Nephron (organoid): ENCODE results near the gene PLEKHA1.

Source experiments
- H3K27ac Mint-ChIP-seq, 3 experiments: 2 replicates each; pipeline ENCODE4 v1.8.0; 2020; ENCODE audit warnings: mixed read lengths in 3 of 3, mild to moderate bottlenecking in 2 of 3, moderate library complexity in 1 of 3
- H3K27me3 Mint-ChIP-seq: 2 replicates; pipeline ENCODE4 v1.8.0; 2021; ENCODE audit warnings: low read depth, mild to moderate bottlenecking, moderate library complexity, mixed read lengths
- H3K36me3 Mint-ChIP-seq: 2 replicates; pipeline ENCODE4 v1.8.0; 2020; ENCODE audit warnings: low read depth, mixed read lengths
- H3K4me1 Mint-ChIP-seq: 2 replicates; pipeline ENCODE4 v1.8.0; 2020; ENCODE audit warnings: mixed read lengths
- H3K4me3 Mint-ChIP-seq, 3 experiments: 2 replicates each; pipeline ENCODE4 v1.8.0; 2020; ENCODE audit warnings: mild to moderate bottlenecking in 3 of 3, mixed read lengths in 3 of 3, moderate library complexity in 2 of 3
- H3K9me3 Mint-ChIP-seq: 2 replicates; pipeline ENCODE4 v1.8.0; 2020; ENCODE audit warnings: mixed read lengths
- CTCF ChIP-seq, 3 experiments: fragments of 200-600 bp; sonication (generic); IDR thresholded peaks; one replicate each; pipeline ENCODE4 v1.5.0; 2021; ENCODE audit warnings: antibody characterized with exemption in 3 of 3; ENCODE audit not compliant: unreplicated experiment in 3 of 3

PLEKHA1 gene

DNA sequence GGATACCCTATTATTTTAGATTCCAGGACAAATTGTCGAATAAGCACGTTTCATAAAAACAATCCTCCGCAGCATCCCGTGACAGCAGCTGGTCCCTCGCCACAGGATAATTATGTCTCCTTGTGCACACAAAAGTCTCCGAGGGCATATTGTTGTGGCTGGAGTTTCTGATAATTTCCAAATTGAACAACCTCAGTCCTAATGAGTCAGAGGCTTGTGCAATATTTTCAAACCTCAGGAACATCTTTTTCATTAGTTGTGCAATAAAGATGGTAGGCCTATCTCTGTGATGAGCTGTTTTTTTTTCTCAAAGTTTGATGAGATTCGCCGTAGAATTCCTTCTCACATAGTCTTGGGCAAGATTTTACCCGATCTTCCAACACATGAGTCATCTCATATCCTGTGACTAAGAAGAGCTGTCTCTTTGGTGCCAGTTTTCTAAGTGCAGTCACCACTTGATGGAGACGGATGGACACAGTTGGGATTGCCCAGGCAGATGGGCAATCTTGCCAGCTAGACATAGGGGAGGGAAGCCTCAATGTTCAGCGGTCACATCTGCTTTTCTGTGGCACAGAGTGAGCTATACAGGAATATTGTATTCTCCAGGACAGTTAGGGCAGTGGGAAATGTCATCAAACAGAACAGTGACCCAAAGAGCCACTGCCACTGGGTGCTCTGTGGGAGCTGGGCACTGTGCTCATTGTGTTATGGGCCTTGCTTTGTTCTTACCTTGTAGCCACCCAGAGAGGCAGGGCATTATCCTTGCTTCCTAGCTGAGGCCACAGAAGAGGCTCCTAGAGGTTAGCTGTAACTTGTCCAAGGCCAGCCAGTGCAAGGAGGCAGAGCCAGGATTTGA lies 94.6 kb downstream of the PLEKHA1 start:
- Mint-ChIP-seq H3K27ac (no peak overlapping the region), H3K4me1 (peaks cover 22% of the 10 kb centered on the region), H3K36me3 (no peaks in the 10 kb centered on the region), H3K9me3 (no peaks in the 10 kb centered on the region), H3K27me3 (peaks cover 53% of the 10 kb centered on the region), H3K4me3 (no peak overlapping the region)
- TF ChIP-seq CTCF (IDR thresholded peaks at IDR 0.05; ENCODE audit: unreplicated experiment in 3 of 3), result no peak

GRCh38 chr10:122469848-122470247 lies 95.3 kb downstream of the PLEKHA1 start:
- Mint-ChIP-seq H3K27ac (no peak overlapping the region), H3K4me1 (peaks cover 28% of the 10 kb centered on the region), H3K4me3 (no peak overlapping the region), H3K27me3 (peaks cover 46% of the 10 kb centered on the region), H3K36me3 (no peaks in the 10 kb centered on the region), H3K9me3 (no peaks in the 10 kb centered on the region)
- TF ChIP-seq CTCF (IDR thresholded peaks at IDR 0.05; ENCODE audit: unreplicated experiment in 3 of 3), result no peak

GRCh38 chr10:122471531-122472177 lies 97.1 kb downstream of the PLEKHA1 start:
- Mint-ChIP-seq H3K27ac (no peak overlapping the region), H3K4me3 (no peak overlapping the region), H3K4me1 (peaks cover 39% of the 10 kb centered on the region), H3K36me3 (no peaks in the 10 kb centered on the region), H3K9me3 (no peaks in the 10 kb centered on the region), H3K27me3 (peaks cover 35% of the 10 kb centered on the region)
- no peak for TF ChIP-seq CTCF (IDR thresholded peaks at IDR 0.05; ENCODE audit: unreplicated experiment in 3 of 3)

DNA sequence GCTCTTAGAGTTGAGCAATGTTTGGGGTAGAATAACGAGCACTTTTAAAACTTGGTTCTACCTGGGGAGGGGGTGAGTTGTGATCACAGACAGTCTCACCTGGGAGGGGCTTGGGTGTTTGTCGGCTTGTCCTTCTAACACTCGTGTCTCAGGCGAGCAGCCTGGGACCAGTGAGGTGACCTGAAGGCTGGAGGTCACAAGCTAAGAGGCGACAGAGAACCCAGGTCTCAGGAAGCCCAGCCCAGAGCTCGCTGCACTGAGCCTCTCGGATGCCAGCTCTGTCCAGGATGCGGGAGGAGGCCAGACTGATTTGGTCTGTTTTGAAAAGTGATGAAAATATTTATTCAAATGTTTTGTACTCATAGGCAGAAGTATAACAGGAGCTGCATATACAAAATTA lies 98.6 kb downstream of the PLEKHA1 start:
- Mint-ChIP-seq H3K4me3 (no peak overlapping the region), H3K27ac (peak overlapping the region in 1 of 3 experiments; percentile 88), H3K36me3 (no peaks in the 10 kb centered on the region), H3K27me3 (peaks cover 23% of the 10 kb centered on the region), H3K4me1 (peaks cover 49% of the 10 kb centered on the region), H3K9me3 (no peaks in the 10 kb centered on the region)
- TF ChIP-seq CTCF (IDR thresholded peaks at IDR 0.05; ENCODE audit: unreplicated experiment in 3 of 3), result no peak

DNA sequence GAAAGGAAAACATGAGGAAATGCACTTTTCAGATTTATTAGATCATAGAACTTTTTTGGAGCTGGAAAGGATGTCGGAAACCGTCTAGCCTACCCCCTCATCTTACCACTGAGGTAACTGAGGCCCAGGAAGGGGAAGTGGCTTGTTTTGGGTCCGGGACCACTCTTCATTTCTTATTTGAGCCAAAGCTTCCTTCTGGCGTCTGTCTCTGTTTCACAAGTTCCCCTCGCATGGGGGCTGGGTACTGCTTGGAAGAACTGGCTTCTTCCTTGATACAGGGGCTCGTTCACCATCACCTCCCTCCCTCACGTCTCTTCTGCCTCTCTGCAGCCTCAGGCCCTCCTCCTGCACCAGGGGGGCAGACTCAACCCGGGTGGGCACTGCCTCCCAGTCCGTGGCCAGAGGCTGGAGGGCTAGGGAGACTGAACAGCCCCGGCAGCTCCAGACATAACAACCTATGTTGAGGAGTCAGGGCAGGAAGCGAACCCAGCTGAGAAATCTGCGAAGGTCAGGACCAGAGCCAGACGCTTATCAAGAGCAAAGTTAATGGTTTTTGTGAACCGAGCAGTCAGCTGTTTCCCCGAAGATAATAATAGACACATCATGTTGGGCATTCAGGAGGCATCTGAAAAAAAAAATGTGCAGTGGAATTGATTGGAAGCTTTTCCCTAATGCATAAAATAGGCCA lies 99.8 kb downstream of the PLEKHA1 start:
- TF ChIP-seq CTCF (IDR thresholded peaks at IDR 0.05; ENCODE audit: unreplicated experiment in 3 of 3), result no peak
- H3K36me3 Mint-ChIP-seq, result no peaks in the 10 kb centered on the region
- peak overlapping the region in 2 of 3 experiments; percentile 31 to 52 for H3K4me3 Mint-ChIP-seq
- H3K9me3 Mint-ChIP-seq, result no peaks in the 10 kb centered on the region
- H3K4me1 Mint-ChIP-seq, result peaks cover 50% of the 10 kb centered on the region
- H3K27me3 Mint-ChIP-seq, result peaks cover 13% of the 10 kb centered on the region
- H3K27ac Mint-ChIP-seq, result peak overlapping the region; percentile 82 to 88 (median 84)
